Uterus (tissue), 4 donors: ENCODE results near the gene IRGC. TPM values are rescaled to one million over a fixed set of nuclear protein-coding genes. Genes with fewer than 3 reads are reported as not detected.

Experiments used
- DNase-seq, 2 donors: peaks; one replicate each; pipeline ENCODE4 v3.0.0-alpha.2; 2019 to 2020
- H3K27ac ChIP-seq, 2 donors: fragments of 200-600 bp; sonication (generic); 1 replicate in 1 of 2; 2 replicates in 1 of 2; pipeline ENCODE4 v1.5.1; 2016 to 2018
- H3K27me3 ChIP-seq, 2 donors: fragments of 200-600 bp; sonication (generic); one replicate each; pipeline ENCODE4 v1.5.1; 2018 to 2019; ENCODE audit warnings: control low read depth in 1 of 2
- H3K36me3 ChIP-seq, 2 donors: fragments of 200-600 bp; sonication (generic); one replicate each; pipeline ENCODE4 v1.5.1; 2019; ENCODE audit warnings: control low read depth in 1 of 2
- H3K4me1 ChIP-seq, 2 donors: fragments of 200-600 bp; sonication (generic); one replicate each; pipeline ENCODE4 v1.5.1; 2018 to 2019; ENCODE audit warnings: control low read depth in 1 of 2
- H3K4me3 ChIP-seq, 2 donors: fragments of 200-600 bp; sonication (generic); 1 replicate in 1 of 2; 2 replicates in 1 of 2; pipeline ENCODE4 v1.5.1; 2018 to 2019; ENCODE audit warnings: mild to moderate bottlenecking in 1 of 2
- H3K9me3 ChIP-seq, 2 donors: fragments of 200-600 bp; sonication (generic); one replicate each; pipeline ENCODE4 v1.5.1; 2019; ENCODE audit warnings: control low read depth in 1 of 2
- POLR2A ChIP-seq, 2 donors: fragments of 450-650 bp; IDR thresholded peaks; one replicate each; pipeline ENCODE4 v1.6.1; 2016; ENCODE audit warnings: antibody characterized with exemption in 2 of 2, mild to moderate bottlenecking in 1 of 2, moderate library complexity in 1 of 2
- intact Hi-C: fragments of 100-400 bp; cut with DNase I; formaldehyde crosslinking; loops from one replicate; pipeline ENCODE4 v1.15.1; 2023; ENCODE audit warnings: low total_unique reads
- total RNA-seq, 4 donors: library from RNA; depleted of rRNA in 3 of 4; stranded (reverse); fragments of >200 nt in 3 of 4; gene quantifications; one replicate each; pipeline versions ENCODE4 v1.1.0 to v1.2.4, GENCODE V29; 2014 to 2023
- TF ChIP-seq, protein P1 (sequence below), 4 experiments: fragments of 200-600 bp in 2 of 4; fragments of 450-650 bp in 2 of 4; sonication (generic) in 2 of 4; IDR thresholded peaks; one replicate each; pipeline ENCODE4 v1.5.1; 2016 to 2019; ENCODE audit warnings: antibody characterized with exemption in 4 of 4, mild to moderate bottlenecking in 2 of 4, moderate library complexity in 1 of 4
- donor health status: DM: yes; HTN: yes; CAD: no.

The IRGC gene
- total RNA-seq, 4 donors from 2014 or later, result not detected

DNA sequence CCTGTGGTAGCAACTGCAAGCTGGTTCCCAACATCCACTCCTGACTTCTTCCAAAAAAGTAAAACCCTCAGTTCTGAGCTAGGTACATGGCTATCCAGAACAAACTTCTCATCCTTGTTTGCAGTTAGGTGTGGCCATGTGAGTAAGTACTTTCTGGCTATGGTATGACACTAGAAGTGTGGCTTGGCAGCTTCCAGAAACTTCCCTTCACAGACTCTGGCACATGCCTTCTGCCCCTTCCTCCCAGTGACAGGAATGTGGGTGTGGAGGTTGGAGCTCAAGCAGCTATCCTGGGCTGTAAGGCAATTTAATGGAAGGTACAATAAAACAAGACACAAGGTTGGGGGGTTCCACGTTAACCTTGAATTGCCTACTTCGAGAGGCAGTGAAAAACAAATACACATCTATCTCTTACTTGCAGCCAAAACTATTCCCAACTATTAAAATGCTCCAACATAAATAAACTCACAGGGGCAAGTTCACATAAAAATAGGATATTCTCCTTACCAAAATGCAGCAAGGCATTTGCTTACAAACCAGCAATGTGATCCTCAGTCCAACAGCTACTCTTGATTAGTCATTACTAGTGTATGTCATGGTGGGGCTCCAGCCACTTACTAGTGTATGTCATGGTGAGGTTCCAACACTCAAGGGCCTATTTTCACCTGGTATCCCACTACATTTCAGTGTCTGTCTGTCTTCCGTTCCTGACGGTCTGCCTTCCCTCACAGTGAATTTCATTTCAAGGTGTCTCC lies 35.8 kb downstream of the IRGC start:
- intact Hi-C loops, result no loop called here
- H3K27me3 ChIP-seq, result no peaks in the 10 kb centered on the region
- H3K4me1 ChIP-seq, result no peaks in the 10 kb centered on the region
- no peaks in the 10 kb centered on the region for H3K36me3 ChIP-seq
- no peaks in the 10 kb centered on the region for H3K9me3 ChIP-seq
- no peak for TF ChIP-seq POLR2A (IDR thresholded peaks at IDR 0.05)
- TF ChIP-seq, protein P1, sequence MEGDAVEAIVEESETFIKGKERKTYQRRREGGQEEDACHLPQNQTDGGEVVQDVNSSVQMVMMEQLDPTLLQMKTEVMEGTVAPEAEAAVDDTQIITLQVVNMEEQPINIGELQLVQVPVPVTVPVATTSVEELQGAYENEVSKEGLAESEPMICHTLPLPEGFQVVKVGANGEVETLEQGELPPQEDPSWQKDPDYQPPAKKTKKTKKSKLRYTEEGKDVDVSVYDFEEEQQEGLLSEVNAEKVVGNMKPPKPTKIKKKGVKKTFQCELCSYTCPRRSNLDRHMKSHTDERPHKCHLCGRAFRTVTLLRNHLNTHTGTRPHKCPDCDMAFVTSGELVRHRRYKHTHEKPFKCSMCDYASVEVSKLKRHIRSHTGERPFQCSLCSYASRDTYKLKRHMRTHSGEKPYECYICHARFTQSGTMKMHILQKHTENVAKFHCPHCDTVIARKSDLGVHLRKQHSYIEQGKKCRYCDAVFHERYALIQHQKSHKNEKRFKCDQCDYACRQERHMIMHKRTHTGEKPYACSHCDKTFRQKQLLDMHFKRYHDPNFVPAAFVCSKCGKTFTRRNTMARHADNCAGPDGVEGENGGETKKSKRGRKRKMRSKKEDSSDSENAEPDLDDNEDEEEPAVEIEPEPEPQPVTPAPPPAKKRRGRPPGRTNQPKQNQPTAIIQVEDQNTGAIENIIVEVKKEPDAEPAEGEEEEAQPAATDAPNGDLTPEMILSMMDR (IDR thresholded peaks at IDR 0.05), result no peak
- no peak overlapping the region for H3K27ac ChIP-seq
- no peak overlapping the region for H3K4me3 ChIP-seq
- DNase-seq, result no peak

- no peak overlapping the region for H3K4me3 ChIP-seq
- DNase-seq, result no peak
- TF ChIP-seq POLR2A (IDR thresholded peaks at IDR 0.05), result no peak
- TF ChIP-seq, protein P1 (IDR thresholded peaks at IDR 0.05), result no peak
- no peaks in the 10 kb centered on the region for H3K9me3 ChIP-seq
- H3K4me1 ChIP-seq, result no peaks in the 10 kb centered on the region
- peak overlapping the region in 1 of 2 donors; percentile 7 for H3K27ac ChIP-seq
- no peaks in the 10 kb centered on the region for H3K36me3 ChIP-seq
- H3K27me3 ChIP-seq, result no peaks in the 10 kb centered on the region
- intact Hi-C loops, result no loop called here
Observed at GRCh38 chr19:43752287-43752875, 36.5 kb downstream of the IRGC start.

GRCh38 chr19:43754253-43754502 lies 38.3 kb downstream of the IRGC start:
- no peak for DNase-seq
- intact Hi-C loops, result no loop called here
- Histone ChIP-seq H3K27ac (peak overlapping the region; percentile 97 to 99), H3K4me3 (peak overlapping the region; percentile 71 to 72), H3K9me3 (no peaks in the 10 kb centered on the region), H3K36me3 (no peaks in the 10 kb centered on the region), H3K27me3 (no peaks in the 10 kb centered on the region), H3K4me1 (no peaks in the 10 kb centered on the region)
- no peak for TF ChIP-seq POLR2A (IDR thresholded peaks at IDR 0.05)
- TF ChIP-seq, protein P1 (IDR thresholded peaks at IDR 0.05), result no peak

GRCh38 chr19:43754503-43755255 lies 38.8 kb downstream of the IRGC start, which contains the start of gene SMG9:
TSS of gene SMG9 (minus strand) at chr19:43754962. CDS start at chr19:43750741, 4,221 bp downstream.
- intact Hi-C loops, result no loop called here
- Histone ChIP-seq H3K36me3 (no peaks in the 10 kb centered on the region), H3K27ac (peak within 1 kb of the TSS; percentile 97 to 99), H3K4me3 (peak within 1 kb of the TSS; percentile 71 to 72), H3K9me3 (no peaks in the 10 kb centered on the region), H3K4me1 (no peaks in the 10 kb centered on the region), H3K27me3 (no peaks in the 10 kb centered on the region)
- DNase-seq, result peak; percentile 97 to 99
- TF ChIP-seq, protein P1 (IDR thresholded peaks at IDR 0.05), result peak in 2 of 4 experiments; percentile 4 to 24
- peak; percentile 75 to 90 for TF ChIP-seq POLR2A (IDR thresholded peaks at IDR 0.05)
